Brain microvascular endothelial cell (primary cell): ENCODE data around the gene CAPN12.
"Not testable (repeated sequence)": the region's sequence is repeated elsewhere in the genome, so short reads cannot be mapped to it uniquely, and the experiment has no call there.

Source experiments
- DNase-seq: peaks from one replicate; pipeline ENCODE4 v3.0.0-alpha.2; 2020
- H3K27ac ChIP-seq: fragments of 250-450 bp; sonication (Bioruptor Pico); 2 replicates; pipeline ENCODE4 v1.5.1; 2020; ENCODE audit warnings: mild to moderate bottlenecking, moderate library complexity
- H3K27me3 ChIP-seq: fragments of 250-450 bp; sonication (Bioruptor Pico); replicated peaks from 2 replicates; pipeline ENCODE4 v1.5.1; 2020; ENCODE audit warnings: mild to moderate bottlenecking
- H3K36me3 ChIP-seq: fragments of 250-450 bp; sonication (Bioruptor Pico); replicated peaks from 2 replicates; pipeline ENCODE4 v1.5.1; 2020; ENCODE audit warnings: mild to moderate bottlenecking
- H3K4me3 ChIP-seq: 2 replicates; pipeline ENCODE4 v1.5.1; 2011; ENCODE audit warnings: low read depth, mild to moderate bottlenecking, control low read depth, low read length, moderate library complexity
- in situ Hi-C: cut with HindIII; loops from 2 replicates; pipeline ENCODE4 v1.10.0; 2017; ENCODE audit warnings: low sequenced_read_pairs, low pct_ligation_motif_present
- TF ChIP-seq, protein P1 (sequence below): IDR thresholded peaks from 2 replicates; pipeline ENCODE4 v1.5.1; 2011; ENCODE audit warnings: low read depth, mild to moderate bottlenecking, moderate library complexity, low read length, control low read depth, inconsistent platforms; ENCODE audit errors: missing control alignments

CAPN12 gene

GRCh38 chr19:38781058-38781457 is 36.8 kb upstream of the CAPN12 start:
- H3K27ac ChIP-seq = no peak overlapping the region
- H3K27me3 ChIP-seq = peaks cover 4% of the 10 kb centered on the region
- TF ChIP-seq, protein P1, sequence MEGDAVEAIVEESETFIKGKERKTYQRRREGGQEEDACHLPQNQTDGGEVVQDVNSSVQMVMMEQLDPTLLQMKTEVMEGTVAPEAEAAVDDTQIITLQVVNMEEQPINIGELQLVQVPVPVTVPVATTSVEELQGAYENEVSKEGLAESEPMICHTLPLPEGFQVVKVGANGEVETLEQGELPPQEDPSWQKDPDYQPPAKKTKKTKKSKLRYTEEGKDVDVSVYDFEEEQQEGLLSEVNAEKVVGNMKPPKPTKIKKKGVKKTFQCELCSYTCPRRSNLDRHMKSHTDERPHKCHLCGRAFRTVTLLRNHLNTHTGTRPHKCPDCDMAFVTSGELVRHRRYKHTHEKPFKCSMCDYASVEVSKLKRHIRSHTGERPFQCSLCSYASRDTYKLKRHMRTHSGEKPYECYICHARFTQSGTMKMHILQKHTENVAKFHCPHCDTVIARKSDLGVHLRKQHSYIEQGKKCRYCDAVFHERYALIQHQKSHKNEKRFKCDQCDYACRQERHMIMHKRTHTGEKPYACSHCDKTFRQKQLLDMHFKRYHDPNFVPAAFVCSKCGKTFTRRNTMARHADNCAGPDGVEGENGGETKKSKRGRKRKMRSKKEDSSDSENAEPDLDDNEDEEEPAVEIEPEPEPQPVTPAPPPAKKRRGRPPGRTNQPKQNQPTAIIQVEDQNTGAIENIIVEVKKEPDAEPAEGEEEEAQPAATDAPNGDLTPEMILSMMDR = no peak
- H3K36me3 ChIP-seq = no peaks in the 10 kb centered on the region
- no peak overlapping the region for H3K4me3 ChIP-seq
- in situ Hi-C loops = no loop called here
- no peak for DNase-seq

GRCh38 chr19:38780443-38780842 is 36.2 kb upstream of the CAPN12 start:
- in situ Hi-C loops = no loop called here
- TF ChIP-seq, protein P1 = no peak
- Histone ChIP-seq H3K36me3 (no peaks in the 10 kb centered on the region), H3K27me3 (peaks cover 4% of the 10 kb centered on the region), H3K27ac (no peak overlapping the region), H3K4me3 (no peak overlapping the region)
- no peak for DNase-seq

GRCh38 chr19:38778733-38779132 is 34.5 kb upstream of the CAPN12 start:
- TF ChIP-seq, protein P1 = no peak
- Histone ChIP-seq H3K27me3 (peaks cover 4% of the 10 kb centered on the region), H3K27ac (no peak overlapping the region), H3K4me3 (no peak overlapping the region), H3K36me3 (no peaks in the 10 kb centered on the region)
- no peak for DNase-seq
- in situ Hi-C loops = no loop called here

GRCh38 chr19:38774181-38774950 is 30.1 kb upstream of the CAPN12 start:
- no peak overlapping the region for H3K4me3 ChIP-seq
- H3K27ac ChIP-seq = no peak overlapping the region
- TF ChIP-seq, protein P1 = no peak
- H3K27me3 ChIP-seq = no peaks in the 10 kb centered on the region
- H3K36me3 ChIP-seq = no peaks in the 10 kb centered on the region
- in situ Hi-C loops = no loop called here
- DNase-seq = no peak

DNA sequence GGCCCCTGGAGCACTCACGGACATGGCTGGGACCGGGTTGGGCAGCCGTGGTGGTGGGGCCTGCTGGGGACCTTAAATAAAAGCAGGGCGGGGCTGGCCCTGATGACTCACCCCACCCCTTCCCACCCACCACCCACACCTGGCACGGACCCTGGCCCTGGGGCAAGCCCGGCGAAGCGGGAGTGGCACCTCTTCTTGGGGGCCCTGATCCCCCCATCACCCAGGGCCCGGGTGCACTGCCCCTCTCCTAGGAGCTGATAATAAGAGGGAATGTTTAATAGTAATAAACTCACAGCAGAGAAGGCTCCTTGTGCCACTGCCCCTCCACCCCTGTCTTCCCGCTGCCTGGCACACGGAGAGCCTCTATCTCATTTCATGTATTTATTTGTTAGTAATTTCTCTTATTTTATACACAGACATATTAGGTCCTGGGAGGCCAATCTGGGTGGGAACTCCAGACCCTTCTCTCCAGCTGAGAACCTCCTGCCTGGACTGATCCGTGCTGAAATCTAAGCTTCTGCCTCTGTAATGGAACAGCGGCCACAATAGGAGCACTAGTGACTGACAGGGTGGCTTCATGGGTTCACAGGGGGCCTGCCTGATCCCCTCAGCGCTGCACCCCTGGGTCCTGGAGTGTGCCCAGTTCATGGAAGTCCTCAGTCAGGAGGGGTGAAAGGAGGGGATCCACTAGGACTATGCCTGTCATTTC is 29.3 kb upstream of the CAPN12 start, which contains the start of gene LGALS7:
Gene LGALS7 (minus strand): TSS at position 49 of the 709 bp plus-strand sequence. CDS start 25 bp downstream, at position 24.
- DNase-seq = no peak
- Histone ChIP-seq H3K4me3 (no peak within 1 kb of the TSS), H3K36me3 (no peaks in the 10 kb centered on the region), H3K27me3 (no peaks in the 10 kb centered on the region), H3K27ac (no peak within 1 kb of the TSS)
- TF ChIP-seq, protein P1 = no peak
- in situ Hi-C loops = no loop called here

DNA sequence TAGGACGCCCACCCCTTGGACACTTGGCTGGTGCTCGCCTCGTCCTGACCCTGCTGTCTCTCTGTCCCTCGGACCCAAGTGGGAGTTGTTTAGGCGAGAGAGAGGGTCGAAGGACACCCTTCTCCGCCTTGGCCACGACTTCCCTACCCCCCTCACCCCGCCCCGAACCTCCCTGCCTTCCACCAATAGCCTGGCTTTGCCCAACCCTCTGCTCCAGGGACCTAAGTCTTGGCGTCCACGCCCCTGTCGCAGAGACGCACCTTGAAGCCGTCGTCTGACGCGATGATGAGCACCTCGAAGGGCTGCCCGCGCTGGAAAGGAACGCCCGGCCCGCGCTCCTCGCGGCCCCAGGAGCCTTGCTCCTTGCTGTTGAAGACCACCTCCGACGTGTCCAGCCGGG is 27.3 kb upstream of the CAPN12 start:
- DNase-seq, H3K27ac ChIP-seq, H3K27me3 ChIP-seq, in situ Hi-C loops, H3K4me3 ChIP-seq, H3K36me3 ChIP-seq: not testable (repeated sequence)

- H3K27me3 ChIP-seq, H3K27ac ChIP-seq, in situ Hi-C loops, DNase-seq, H3K4me3 ChIP-seq, H3K36me3 ChIP-seq: not testable (repeated sequence)
These were observed 26.6 kb upstream of the CAPN12 start for GRCh38 chr19:38770949-38771275.

DNA sequence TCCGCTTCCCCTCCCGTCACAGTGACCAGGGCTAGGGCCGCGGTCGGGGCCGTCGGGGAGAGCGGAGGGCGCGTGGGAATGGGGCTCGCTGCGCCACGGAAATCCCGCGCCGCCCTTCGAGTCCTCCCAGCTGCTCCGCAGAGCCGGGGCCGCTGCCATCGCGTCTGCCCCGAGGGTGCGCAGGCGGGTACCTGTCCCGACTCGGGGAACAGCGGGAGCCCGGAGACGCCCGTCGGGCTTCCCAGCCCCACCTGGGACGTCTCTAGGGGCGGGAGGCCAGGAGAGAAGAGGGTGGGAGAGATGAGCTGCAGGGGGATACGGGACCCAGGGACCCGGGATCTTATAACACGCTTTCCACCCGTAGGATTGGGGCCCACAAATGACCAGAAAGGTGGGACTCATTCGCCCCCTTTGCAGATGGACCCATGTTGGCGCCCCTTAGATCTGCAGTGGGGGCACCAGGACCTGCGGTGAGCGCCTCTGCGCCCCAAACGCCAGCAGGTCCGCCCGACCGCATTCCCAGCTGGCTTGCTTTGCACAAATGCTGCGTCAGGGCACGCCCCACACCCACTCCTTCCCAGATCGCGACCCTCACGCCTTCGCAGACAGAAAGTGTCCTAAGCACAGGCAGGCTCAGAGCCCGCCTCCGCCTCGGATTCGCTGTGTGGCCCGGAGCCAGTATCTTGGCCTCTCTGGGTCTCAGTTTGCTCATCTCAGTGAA is 26.1 kb upstream of the CAPN12 start:
- H3K27ac ChIP-seq, in situ Hi-C loops, H3K36me3 ChIP-seq, H3K27me3 ChIP-seq, DNase-seq: not testable (repeated sequence)
- peak overlapping the region; percentile 17 for H3K4me3 ChIP-seq
